HG03064 (cell line): ENCODE data around the gene FSTL4.

Experiments used
- ATAC-seq: cut with Tn5 transposase; IDR thresholded peaks from one replicate; pipeline ENCODE4 v1.9.1; 2021; ENCODE audit warnings: low read depth; ENCODE audit not compliant: unreplicated experiment

Gene FSTL4

GRCh38 chr5:133284306-133284705 is 328.0 kb downstream of the FSTL4 start:
- no peak for ATAC-seq

DNA sequence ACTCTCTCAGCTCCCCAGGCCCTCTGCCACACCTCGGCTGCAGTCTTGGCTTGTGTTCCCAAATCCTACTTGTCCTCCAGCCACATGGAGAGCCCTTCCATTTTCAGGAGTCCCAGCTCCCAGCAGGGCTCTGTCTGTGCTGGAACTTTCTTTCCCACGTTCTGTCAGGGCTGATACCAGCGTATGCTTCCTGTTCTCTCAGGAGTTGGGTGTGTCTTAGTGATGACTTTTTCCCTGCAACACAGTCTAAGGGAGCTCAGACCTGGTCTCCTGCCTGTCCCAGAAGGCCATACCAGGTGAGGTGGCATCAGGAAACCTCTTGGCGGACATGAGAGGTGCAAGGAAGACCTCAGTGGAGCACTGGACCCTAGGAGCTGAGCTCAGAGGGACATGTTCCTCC is 334.0 kb downstream of the FSTL4 start:
- no peak for ATAC-seq

- ATAC-seq: no peak
Measured at GRCh38 chr5:133277744-133278143, 334.6 kb downstream of the FSTL4 start.

- ATAC-seq: no peak
Measured at GRCh38 chr5:133276171-133276570, 336.2 kb downstream of the FSTL4 start.

- ATAC-seq: no peak
Measured at GRCh38 chr5:133275631-133276030, 336.7 kb downstream of the FSTL4 start.

DNA sequence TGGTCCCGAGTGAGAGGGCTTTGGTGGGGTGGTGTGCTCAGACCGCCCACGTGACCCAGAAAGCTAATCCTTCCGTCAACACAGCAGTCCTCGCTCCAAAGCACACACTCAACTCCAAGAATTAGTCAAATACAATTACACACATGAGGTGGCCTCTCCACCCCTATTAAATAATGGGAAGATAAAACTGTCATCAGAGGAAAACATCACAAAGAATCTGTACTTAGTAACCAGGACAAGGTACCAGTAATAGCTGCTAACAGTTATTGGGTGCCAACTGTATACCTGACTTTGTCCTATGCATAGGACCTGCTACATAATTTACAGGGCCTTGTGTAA is 337.8 kb downstream of the FSTL4 start:
- no peak for ATAC-seq

DNA sequence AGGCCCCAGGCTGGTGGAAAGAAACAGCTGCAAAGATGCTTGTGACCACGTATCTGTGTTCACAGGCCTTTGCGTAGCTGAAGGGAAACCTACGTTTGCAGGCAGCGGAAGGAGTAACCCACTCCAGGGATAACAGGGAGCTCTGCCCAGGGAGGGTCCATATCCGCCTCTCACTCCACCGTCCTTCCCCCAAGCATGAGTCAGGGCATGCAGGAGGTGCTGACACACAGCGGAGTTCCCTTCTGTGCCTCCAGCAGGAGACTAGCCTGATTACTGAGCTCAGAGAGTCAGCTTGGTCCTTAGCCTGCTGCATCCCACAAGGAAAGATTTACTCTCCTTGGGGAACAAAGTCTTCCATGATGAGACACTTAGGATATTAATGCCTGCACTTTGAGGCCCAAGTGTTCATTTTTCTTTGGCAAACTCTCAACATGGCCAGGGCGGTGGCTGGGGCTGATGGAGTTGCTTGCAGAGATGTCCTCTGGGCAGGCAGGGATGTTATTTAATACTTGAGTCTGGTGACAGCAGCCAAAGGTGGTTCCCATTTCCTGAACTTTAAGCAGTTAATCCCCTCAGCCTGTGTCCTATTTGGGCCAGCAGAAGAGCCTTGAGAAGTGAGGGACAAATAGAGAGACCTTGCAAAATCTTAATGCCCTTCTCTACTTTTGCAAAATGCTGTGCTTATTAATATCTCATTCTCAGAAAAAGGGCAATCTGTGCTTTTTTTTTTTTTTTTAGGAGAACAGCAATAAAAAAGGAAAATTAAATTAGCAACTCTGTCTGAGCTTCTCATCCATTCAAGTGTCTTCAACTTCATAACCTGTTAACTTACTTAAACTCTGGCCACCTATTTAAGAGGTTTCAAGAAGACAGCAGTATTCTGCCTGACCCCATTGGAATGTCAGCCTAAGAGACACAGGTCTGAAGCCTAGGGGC is 338.4 kb downstream of the FSTL4 start:
- no peak for ATAC-seq

- no peak for ATAC-seq
Measured at GRCh38 chr5:133272345-133272744, 340.0 kb downstream of the FSTL4 start.

DNA sequence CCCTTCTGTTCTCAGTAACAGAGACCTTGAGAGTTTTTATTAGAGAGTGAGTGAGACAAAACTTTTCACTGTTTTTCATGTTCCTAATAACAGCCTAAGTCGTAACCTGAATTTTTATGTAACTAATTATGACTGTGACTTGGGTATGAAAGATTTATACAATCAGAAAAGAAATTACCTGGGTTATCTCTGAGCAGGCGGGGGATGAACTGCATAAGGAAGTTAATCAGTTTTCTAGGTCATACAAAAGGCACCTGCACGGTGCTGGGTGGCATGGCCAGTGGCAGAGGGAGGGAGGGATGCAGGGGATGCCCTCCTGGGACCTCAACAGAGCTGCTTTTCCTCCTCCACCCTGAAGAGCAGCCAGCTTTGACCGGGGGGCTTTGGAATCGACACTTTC is 340.7 kb downstream of the FSTL4 start:
- no peak for ATAC-seq

DNA sequence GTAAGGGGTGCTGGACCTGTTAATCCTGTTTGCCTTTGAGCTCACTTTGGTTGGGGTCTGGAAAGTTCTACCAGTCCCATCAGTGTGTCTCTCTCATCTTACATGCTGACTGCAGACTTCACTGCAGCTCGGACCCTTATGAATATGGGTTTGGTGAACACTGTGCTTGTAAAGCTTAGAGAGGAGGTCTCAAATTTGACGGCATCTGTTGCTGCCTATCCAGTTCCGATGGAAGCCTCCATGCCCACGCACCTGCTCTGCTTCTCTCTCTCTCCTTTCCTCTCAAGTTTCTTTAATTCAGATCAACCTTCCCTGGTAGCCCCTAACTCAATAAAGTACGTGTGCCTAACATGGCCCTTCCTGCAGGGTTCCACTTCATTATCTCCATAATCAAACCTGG is 342.6 kb downstream of the FSTL4 start:
- ATAC-seq: no peak

DNA sequence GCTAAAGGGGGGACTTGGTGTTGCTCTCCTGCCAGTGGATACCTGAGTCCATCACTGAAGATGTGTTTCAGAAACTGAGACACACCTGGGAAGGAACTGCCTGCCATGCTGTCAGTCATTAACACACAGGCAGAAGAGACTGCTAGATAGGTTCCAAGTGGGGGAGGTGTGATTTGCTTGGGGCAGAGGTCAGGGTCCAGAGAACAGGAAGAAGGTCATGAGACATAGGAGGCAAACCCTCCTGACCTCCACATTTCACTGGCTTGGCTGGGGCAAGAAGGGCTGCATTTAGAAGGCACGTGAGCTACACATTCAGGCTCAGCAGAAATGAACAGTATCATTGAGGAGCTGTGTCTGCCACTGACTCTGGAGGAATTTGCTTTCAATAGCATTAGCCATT is 344.7 kb downstream of the FSTL4 start:
- ATAC-seq: no peak

DNA sequence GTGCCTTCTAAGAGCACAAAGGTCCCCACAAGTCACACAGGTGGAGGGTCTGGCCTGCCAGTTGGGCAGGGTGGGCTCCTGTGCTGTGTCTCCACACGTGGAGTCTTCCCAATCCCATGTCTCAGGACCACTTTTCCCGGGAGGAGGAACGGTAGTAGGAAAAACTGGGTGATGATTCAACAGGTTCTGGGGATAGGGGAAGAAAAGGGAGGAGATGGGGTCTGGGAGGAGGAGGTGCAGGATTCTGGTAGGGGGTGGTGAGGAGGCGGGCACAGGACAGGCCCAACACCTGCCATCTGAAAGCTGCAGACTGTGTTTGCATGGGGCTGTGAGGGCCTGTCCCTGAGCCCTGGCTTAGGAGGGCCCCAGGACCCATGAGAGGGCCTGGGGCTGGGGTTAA is 345.4 kb downstream of the FSTL4 start:
- ATAC-seq: no peak

GRCh38 chr5:133266527-133266878 is 345.8 kb downstream of the FSTL4 start:
- ATAC-seq: no peak

DNA sequence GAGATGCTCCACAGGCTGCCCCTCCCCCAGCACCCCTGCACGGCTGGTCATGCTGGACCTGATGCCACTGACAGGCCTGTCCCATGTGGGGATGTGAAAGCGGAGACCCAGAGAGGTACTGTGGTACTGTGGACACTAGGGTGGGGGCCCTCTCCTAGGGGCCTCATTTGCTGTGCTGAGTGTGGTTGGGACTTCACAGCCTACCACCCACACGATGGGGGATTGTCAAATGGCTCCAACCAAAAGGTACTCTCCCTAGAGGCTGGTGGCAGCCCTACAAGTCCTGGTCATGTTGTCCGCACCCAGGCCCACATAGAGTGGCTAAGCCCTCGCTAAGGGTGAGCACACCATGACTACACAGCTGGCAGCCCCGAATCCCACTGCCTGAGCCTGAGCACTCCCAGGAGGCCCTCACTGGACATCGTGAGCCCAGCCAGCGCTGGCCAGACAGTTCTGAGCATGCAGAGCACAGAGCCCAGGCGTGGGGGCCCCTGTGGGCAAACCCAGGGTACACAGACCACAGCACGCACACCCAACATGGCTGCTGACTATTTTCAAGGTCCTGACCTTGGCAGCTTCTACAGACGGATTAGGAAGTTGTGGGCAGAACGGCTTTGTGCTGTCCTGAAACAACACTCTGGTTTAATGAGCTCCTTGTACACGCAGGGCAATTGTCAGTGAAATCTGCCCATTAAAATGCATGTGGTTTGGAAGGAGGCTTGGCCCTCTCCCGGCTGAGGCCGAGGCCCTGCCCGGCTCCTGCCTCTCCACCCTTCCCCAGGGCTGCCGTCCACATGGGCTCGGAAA is 346.4 kb downstream of the FSTL4 start:
- ATAC-seq: no peak

DNA sequence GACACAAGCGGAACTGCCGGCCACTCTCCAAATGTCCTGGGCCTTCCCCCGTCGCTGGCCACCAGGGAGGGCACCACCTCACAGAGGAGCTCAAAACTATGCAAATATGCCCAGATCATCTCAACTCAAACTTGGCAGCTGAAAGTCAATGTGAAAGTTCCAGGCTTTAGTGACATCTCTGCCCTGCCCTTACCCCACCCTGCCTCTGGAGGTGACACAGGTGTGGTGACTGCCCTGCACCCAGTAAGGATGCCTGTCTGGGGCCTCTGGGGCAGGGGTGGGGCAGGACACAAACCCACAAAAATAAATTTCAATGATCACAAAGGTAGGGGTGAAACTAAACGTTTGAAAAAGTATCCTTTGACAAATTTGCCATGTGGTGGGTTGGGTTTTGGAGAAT is 347.1 kb downstream of the FSTL4 start:
- no peak for ATAC-seq

GRCh38 chr5:133262690-133263089 is 349.7 kb downstream of the FSTL4 start:
- ATAC-seq: no peak

DNA sequence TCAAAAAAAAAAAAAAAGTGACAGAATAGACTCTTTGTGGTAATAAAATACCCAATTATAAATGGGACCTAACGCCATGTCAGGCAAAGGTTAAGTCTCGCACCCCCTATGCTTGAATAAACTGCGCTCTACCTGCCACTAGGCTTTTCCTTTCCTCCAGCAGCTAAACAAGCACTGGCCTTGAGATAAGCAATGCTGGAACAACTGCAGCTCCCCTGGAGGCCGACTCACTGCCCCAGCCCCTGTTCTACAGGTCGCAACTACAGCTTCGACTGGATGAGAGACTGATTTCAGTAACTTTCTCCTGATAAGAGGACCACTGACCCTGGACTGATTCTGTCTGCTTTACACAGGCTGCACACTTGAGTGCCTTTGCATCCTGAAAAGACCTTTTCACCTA is 350.3 kb downstream of the FSTL4 start:
- no peak for ATAC-seq

GRCh38 chr5:133260715-133261114 is 351.6 kb downstream of the FSTL4 start:
- ATAC-seq: no peak

GRCh38 chr5:133259199-133259997 is 352.9 kb downstream of the FSTL4 start:
- ATAC-seq: no peak

- no peak for ATAC-seq
Measured at GRCh38 chr5:133257977-133258376, 354.4 kb downstream of the FSTL4 start.

DNA sequence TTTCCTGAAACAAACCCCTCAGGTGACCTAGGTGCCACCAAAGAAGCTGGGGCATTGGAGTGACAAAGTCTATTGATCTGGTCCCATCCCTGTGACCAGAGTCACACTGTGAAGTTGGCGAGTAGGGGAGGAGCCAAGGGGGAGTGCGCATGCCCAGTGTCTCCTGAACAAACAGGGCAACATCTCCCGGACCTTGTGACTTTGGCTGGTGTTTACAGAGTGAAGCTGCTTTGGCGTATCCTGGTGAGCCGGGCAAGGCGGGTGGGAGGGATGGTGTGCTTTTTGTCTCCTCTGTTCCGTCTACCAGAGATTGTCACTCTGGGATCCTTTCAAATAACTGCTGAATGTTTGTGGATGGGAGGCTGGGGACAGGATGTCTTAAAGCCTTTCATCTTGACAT is 356.1 kb downstream of the FSTL4 start:
- ATAC-seq: no peak
